HG03060 (cell line): ENCODE measurements around the gene LHCGR.
A peak's percentile ranks its signal among the peaks of the same experiment; 100 is the strongest.
"Not testable (repeated sequence)": the region's sequence is repeated elsewhere in the genome, so short reads cannot be mapped to it uniquely, and the experiment has no call there.

ENCODE experiments used
- ATAC-seq: cut with Tn5 transposase; IDR thresholded peaks from one replicate; pipeline ENCODE4 v1.9.1; 2021; ENCODE audit warnings: low read depth, moderate number of reproducible peaks; ENCODE audit not compliant: unreplicated experiment

LHCGR gene

GRCh38 chr2:48749291-48750127, 6.0 kb downstream of the LHCGR start:
- ATAC-seq = peak; percentile 19

- ATAC-seq = no peak
Observed at GRCh38 chr2:48747319-48747718, 8.2 kb downstream of the LHCGR start.

- not testable (repeated sequence) for ATAC-seq
Observed at GRCh38 chr2:48739236-48739635, 16.3 kb downstream of the LHCGR start.

GRCh38 chr2:48738806-48739205, 16.7 kb downstream of the LHCGR start:
- no peak for ATAC-seq

GRCh38 chr2:48736251-48736650, 19.3 kb downstream of the LHCGR start:
- no peak for ATAC-seq

GRCh38 chr2:48734576-48735303, 20.8 kb downstream of the LHCGR start:
- no peak for ATAC-seq

GRCh38 chr2:48733067-48733503, 22.4 kb downstream of the LHCGR start:
- ATAC-seq = no peak

- no peak for ATAC-seq
Observed at GRCh38 chr2:48728840-48729239, 26.7 kb downstream of the LHCGR start.

GRCh38 chr2:48728295-48728694, 27.2 kb downstream of the LHCGR start:
- no peak for ATAC-seq

GRCh38 chr2:48727560-48727959, 28.0 kb downstream of the LHCGR start:
- no peak for ATAC-seq

- ATAC-seq = no peak
Observed at GRCh38 chr2:48725696-48726494, 29.6 kb downstream of the LHCGR start.

- ATAC-seq = no peak
Observed at GRCh38 chr2:48724278-48724677, 31.2 kb downstream of the LHCGR start.

- ATAC-seq = no peak
Observed at GRCh38 chr2:48723129-48723528, 32.4 kb downstream of the LHCGR start.

- no peak for ATAC-seq
Observed at GRCh38 chr2:48722391-48722790, 33.1 kb downstream of the LHCGR start.

- no peak for ATAC-seq
Observed at GRCh38 chr2:48721158-48721557, 34.4 kb downstream of the LHCGR start.

GRCh38 chr2:48719480-48720177, 35.9 kb downstream of the LHCGR start:
- ATAC-seq = no peak

GRCh38 chr2:48717846-48718245, 37.7 kb downstream of the LHCGR start:
- ATAC-seq = no peak

GRCh38 chr2:48715956-48716355, 39.6 kb downstream of the LHCGR start:
- no peak for ATAC-seq

GRCh38 chr2:48715042-48715899, 40.3 kb downstream of the LHCGR start:
- ATAC-seq = no peak
